ENCODE measurements around the gene ATRNL1. TPM values are rescaled to one million over a fixed set of nuclear protein-coding genes. Genes with fewer than 3 reads are reported as not detected.
"Not testable (repeated sequence)": the region's sequence is repeated elsewhere in the genome, so short reads cannot be mapped to it uniquely, and the experiment has no call there.

Gene ATRNL1
- polyA plus RNA-seq, 1 donor from 2014 or later, result 2.5 TPM

- Mint-ChIP-seq H3K27ac (peak overlapping the region in 1 of 3 donors; percentile 57), H3K27me3 (peaks cover 4% of the 10 kb centered on the region), H3K4me1 (peaks cover 7 to 17% (median 14%) of the 10 kb centered on the region in 3 donors), H3K9me3 (peaks cover 0 to 2% (median 0%) of the 10 kb centered on the region in 3 donors), H3K36me3 (no peaks in the 10 kb centered on the region), H3K4me3 (no peak overlapping the region)
Measured at GRCh38 chr10:115065801-115066200, 27.4 kb upstream of the ATRNL1 start.

GRCh38 chr10:115066528-115066927 lies 26.6 kb upstream of the ATRNL1 start:
- no peak overlapping the region for H3K4me3 Mint-ChIP-seq
- H3K27me3 Mint-ChIP-seq, result peaks cover 4% of the 10 kb centered on the region
- H3K27ac Mint-ChIP-seq, result peak overlapping the region in 1 of 3 donors; percentile 57
- H3K4me1 Mint-ChIP-seq, result peaks cover 7 to 17% (median 14%) of the 10 kb centered on the region in 3 donors
- H3K9me3 Mint-ChIP-seq, result peaks cover 0 to 2% (median 0%) of the 10 kb centered on the region in 3 donors
- no peaks in the 10 kb centered on the region for H3K36me3 Mint-ChIP-seq

- H3K4me1 Mint-ChIP-seq, result no peaks in the 10 kb centered on the region
- H3K9me3 Mint-ChIP-seq, result peaks cover 0 to 9% (median 4%) of the 10 kb centered on the region in 3 donors
- no peak overlapping the region for H3K4me3 Mint-ChIP-seq
- no peaks in the 10 kb centered on the region for H3K27me3 Mint-ChIP-seq
- no peaks in the 10 kb centered on the region for H3K36me3 Mint-ChIP-seq
- no peak overlapping the region for H3K27ac Mint-ChIP-seq
Measured at GRCh38 chr10:115073796-115074195, 19.4 kb upstream of the ATRNL1 start.

GRCh38 chr10:115082506-115082905 lies 10.7 kb upstream of the ATRNL1 start:
- peaks cover 2 to 8% (median 3%) of the 10 kb centered on the region in 3 donors for H3K9me3 Mint-ChIP-seq
- H3K4me1 Mint-ChIP-seq, result peaks cover 0 to 2% (median 0%) of the 10 kb centered on the region in 3 donors
- peaks cover 1% of the 10 kb centered on the region for H3K27me3 Mint-ChIP-seq
- H3K36me3 Mint-ChIP-seq, result no peaks in the 10 kb centered on the region
- H3K4me3 Mint-ChIP-seq, result no peak overlapping the region
- H3K27ac Mint-ChIP-seq, result no peak overlapping the region

- H3K4me1 Mint-ChIP-seq, result peaks cover 0 to 2% (median 0%) of the 10 kb centered on the region in 3 donors
- no peaks in the 10 kb centered on the region for H3K36me3 Mint-ChIP-seq
- no peak overlapping the region for H3K4me3 Mint-ChIP-seq
- no peak overlapping the region for H3K27ac Mint-ChIP-seq
- H3K9me3 Mint-ChIP-seq, result peaks cover under 1 to 5% (median 4%) of the 10 kb centered on the region in 3 donors
- H3K27me3 Mint-ChIP-seq, result peaks cover 2% of the 10 kb centered on the region
Measured at GRCh38 chr10:115084277-115084850, 8.8 kb upstream of the ATRNL1 start.

- Mint-ChIP-seq H3K36me3 (no peaks in the 10 kb centered on the region), H3K27me3 (peaks cover 16% of the 10 kb centered on the region), H3K4me3 (peak overlapping the region in 2 of 4 donors; percentile 84 to 88), H3K9me3 (peaks cover 0 to 4% (median 0%) of the 10 kb centered on the region in 3 donors), H3K4me1 (peaks cover 5 to 13% (median 10%) of the 10 kb centered on the region in 3 donors), H3K27ac (no peak overlapping the region)
Measured at GRCh38 chr10:115091161-115091560, 2.0 kb upstream of the ATRNL1 start.

- Mint-ChIP-seq H3K27me3 (peaks cover 16% of the 10 kb centered on the region), H3K27ac (peak overlapping the region in 2 of 3 donors; percentile 13 to 88), H3K4me1 (peaks cover 5 to 13% (median 10%) of the 10 kb centered on the region in 3 donors), H3K9me3 (peaks cover 0 to 4% (median 0%) of the 10 kb centered on the region in 3 donors), H3K36me3 (no peaks in the 10 kb centered on the region), H3K4me3 (peak overlapping the region; percentile 84 to 95 (median 90))
Measured at GRCh38 chr10:115092258-115092554, 959 bp upstream of the ATRNL1 start.

- peaks cover 0 to 4% (median 0%) of the 10 kb centered on the region in 3 donors for H3K9me3 Mint-ChIP-seq
- peak overlapping the region; percentile 84 to 95 (median 90) for H3K4me3 Mint-ChIP-seq
- H3K27ac Mint-ChIP-seq, result peak overlapping the region in 2 of 3 donors; percentile 13 to 88
- H3K27me3 Mint-ChIP-seq, result peaks cover 16% of the 10 kb centered on the region
- H3K36me3 Mint-ChIP-seq, result no peaks in the 10 kb centered on the region
- H3K4me1 Mint-ChIP-seq, result peaks cover 5 to 13% (median 11%) of the 10 kb centered on the region in 3 donors
Measured at GRCh38 chr10:115092555-115093285, 445 bp upstream of the ATRNL1 start.

- Mint-ChIP-seq H3K4me3 (peak overlapping the region; percentile 83 to 94 (median 84)), H3K9me3 (peaks cover 0 to 2% (median 0%) of the 10 kb centered on the region in 3 donors), H3K27ac (peak overlapping the region; percentile 24 to 50 (median 46)), H3K36me3 (no peaks in the 10 kb centered on the region), H3K27me3 (peaks cover 14% of the 10 kb centered on the region), H3K4me1 (peaks cover 5 to 13% (median 11%) of the 10 kb centered on the region in 3 donors)
Measured at GRCh38 chr10:115093776-115094408, 727 bp downstream of the ATRNL1 start.

GRCh38 chr10:115094416-115095140 lies 1.4 kb downstream of the ATRNL1 start:
- no peaks in the 10 kb centered on the region for H3K9me3 Mint-ChIP-seq
- no peaks in the 10 kb centered on the region for H3K36me3 Mint-ChIP-seq
- H3K4me3 Mint-ChIP-seq, result peak overlapping the region; percentile 55 to 94 (median 78)
- peaks cover 5 to 13% (median 11%) of the 10 kb centered on the region in 3 donors for H3K4me1 Mint-ChIP-seq
- H3K27me3 Mint-ChIP-seq, result peaks cover 15% of the 10 kb centered on the region
- H3K27ac Mint-ChIP-seq, result peak overlapping the region; percentile 14 to 50 (median 24)

GRCh38 chr10:115095758-115096157 lies 2.6 kb downstream of the ATRNL1 start:
- Mint-ChIP-seq H3K36me3 (peaks cover 3% of the 10 kb centered on the region), H3K27me3 (peaks cover 16% of the 10 kb centered on the region), H3K4me1 (peaks cover 5 to 13% (median 11%) of the 10 kb centered on the region in 3 donors), H3K9me3 (peaks cover 0 to under 1% (median 0%) of the 10 kb centered on the region in 3 donors), H3K4me3 (peak overlapping the region in 1 of 4 donors; percentile 65), H3K27ac (no peak overlapping the region)

GRCh38 chr10:115103700-115104099 lies 10.5 kb downstream of the ATRNL1 start:
- no peak overlapping the region for H3K4me3 Mint-ChIP-seq
- H3K27me3 Mint-ChIP-seq, result peaks cover 2% of the 10 kb centered on the region
- no peak overlapping the region for H3K27ac Mint-ChIP-seq
- peaks cover 3% of the 10 kb centered on the region for H3K36me3 Mint-ChIP-seq
- no peaks in the 10 kb centered on the region for H3K4me1 Mint-ChIP-seq
- H3K9me3 Mint-ChIP-seq, result peaks cover 7 to 27% (median 11%) of the 10 kb centered on the region in 3 donors

GRCh38 chr10:115105411-115105810 lies 12.2 kb downstream of the ATRNL1 start:
- not testable (repeated sequence) for H3K4me1 Mint-ChIP-seq, H3K27ac Mint-ChIP-seq, H3K36me3 Mint-ChIP-seq, H3K27me3 Mint-ChIP-seq, H3K4me3 Mint-ChIP-seq
- peaks cover 7 to 27% (median 11%) of the 10 kb centered on the region in 3 donors for H3K9me3 Mint-ChIP-seq

- Mint-ChIP-seq H3K9me3 (peaks cover 5 to 22% (median 7%) of the 10 kb centered on the region in 3 donors), H3K36me3 (no peaks in the 10 kb centered on the region), H3K4me1 (peaks cover 0 to 3% (median 0%) of the 10 kb centered on the region in 3 donors), H3K4me3 (no peak overlapping the region), H3K27ac (no peak overlapping the region), H3K27me3 (peaks cover 1% of the 10 kb centered on the region)
Measured at GRCh38 chr10:115107830-115108229, 14.7 kb downstream of the ATRNL1 start.
